Central memory CD4-positive, alpha-beta T cell (primary cell): Measurements from ENCODE around the gene TAS2R3.

Experiments used
- DNase-seq: peaks from one replicate; pipeline ENCODE4 v3.0.0; 2022

Gene TAS2R3

GRCh38 chr7:141785706-141786552, 22.0 kb downstream of the TAS2R3 start:
- peak; percentile 24 for DNase-seq

GRCh38 chr7:141788296-141788695, 24.4 kb downstream of the TAS2R3 start:
- no peak for DNase-seq

GRCh38 chr7:141789917-141790316, 26.0 kb downstream of the TAS2R3 start, which contains the start of gene TAS2R5:
TAS2R5 (plus strand) TSS chr7:141790217; CDS start chr7:141790362, 145 bp downstream.
- no peak for DNase-seq

- DNase-seq, result no peak
Measured at GRCh38 chr7:141792526-141792925, 28.6 kb downstream of the TAS2R3 start.
